Spleen (tissue), 11 donors: ENCODE data around the gene KIF19. TPM values are rescaled to one million over a fixed set of nuclear protein-coding genes. Genes with fewer than 3 reads are reported as not detected.

Source experiments
- DNase-seq: peaks from one replicate; pipeline ENCODE4 v3.0.0-alpha.2; 2020
- H3K27ac ChIP-seq, 8 donors: fragments of 200-600 bp; sonication (generic) in 7 of 8; 1 replicate in 4 of 8; 2 replicates in 4 of 8; pipeline versions ENCODE4 v1.5.0 to v1.8.0; 2016 to 2021; ENCODE audit warnings: inconsistent platforms in 4 of 8, mild to moderate bottlenecking in 4 of 8, moderate library complexity in 1 of 8
- H3K27me3 ChIP-seq, 7 donors: fragments of 200-600 bp; sonication (generic) in 6 of 7; replicated peaks in 1 of 7; 1 replicate in 4 of 7; 2 replicates in 3 of 7; pipeline versions ENCODE4 v1.5.0 to v1.8.0; 2016 to 2021; ENCODE audit warnings: inconsistent platforms in 3 of 7, mild to moderate bottlenecking in 1 of 7
- H3K36me3 ChIP-seq, 6 donors: fragments of 200-600 bp; sonication (generic) in 5 of 6; 1 replicate in 4 of 6; 2 replicates in 2 of 6; pipeline versions ENCODE4 v1.5.0 to v1.8.0; 2016 to 2021; ENCODE audit warnings: inconsistent platforms in 2 of 6
- H3K4me1 ChIP-seq, 6 donors: fragments of 200-600 bp; sonication (generic) in 5 of 6; 1 replicate in 3 of 6; 2 replicates in 3 of 6; pipeline versions ENCODE4 v1.5.0 to v1.8.0; 2016 to 2021; ENCODE audit warnings: inconsistent platforms in 3 of 6
- H3K4me3 ChIP-seq, 8 donors: fragments of 200-600 bp; sonication (generic) in 7 of 8; 1 replicate in 4 of 8; 2 replicates in 4 of 8; pipeline versions ENCODE4 v1.5.0 to v1.8.0; 2016 to 2021; ENCODE audit warnings: inconsistent platforms in 4 of 8, mild to moderate bottlenecking in 4 of 8, moderate library complexity in 2 of 8
- H3K9me3 ChIP-seq, 8 donors: fragments of 200-600 bp; sonication (generic) in 7 of 8; 1 replicate in 4 of 8; 2 replicates in 4 of 8; pipeline versions ENCODE4 v1.5.0 to v1.8.0; 2016 to 2021; ENCODE audit warnings: inconsistent platforms in 4 of 8
- POLR2A ChIP-seq, 3 donors: fragments of 450-650 bp; IDR thresholded peaks; one replicate each; pipeline ENCODE4 v1.5.1; 2017; ENCODE audit warnings: antibody characterized with exemption in 3 of 3, mild to moderate bottlenecking in 1 of 3
- POLR2AphosphoS5 ChIP-seq, 3 donors: sonication (generic); formaldehyde crosslinking; IDR thresholded peaks; one replicate each; pipeline ENCODE4 v1.5.1; 2017; ENCODE audit warnings: antibody characterized with exemption in 3 of 3
- WGBS, 5 donors: extraction: QIAGEN DNeasy Blood & Tissue Kit in 3 of 5; methylation state at CpG; one replicate each; pipeline versions ENCODE4 v1.1.5 to v1.1.7; 2013 to 2018; 5-methylcytosine and 5-hydroxymethylcytosine counted together
- intact Hi-C: fragments of 100-400 bp; cut with DNase I; formaldehyde crosslinking; loops from one replicate; pipeline ENCODE4 v1.15.0; 2023; ENCODE audit warnings: low total_unique reads
- polyA plus RNA-seq, 3 donors: library from polyadenylated mRNA; stranded (reverse); fragments of 200-250 nt; gene quantifications; one replicate each; pipeline ENCODE4 v1.2.1, GENCODE V29; 2013
- total RNA-seq, 7 donors: library from RNA; depleted of rRNA in 3 of 7; stranded (reverse); fragments of >200 nt in 3 of 7; fragmentation: NEBNext Ultra II Directional in 4 of 7; extraction: Animal tissue kit (Norgen Biotek cat#: 25700) in 4 of 7; gene quantifications; one replicate each; pipeline versions ENCODE4 v1.1.0 to v1.2.1, GENCODE V29; 2016 to 2021
- TF ChIP-seq, protein P1 (sequence below), 11 experiments: fragments of 200-600 bp in 7 of 11; fragments of 450-650 bp in 4 of 11; sonication (generic) in 4 of 11; IDR thresholded peaks in 8 of 11; conservative IDR thresholded peaks in 3 of 11; 1 replicate in 7 of 11; 2 replicates in 4 of 11; pipeline versions ENCODE4 v1.4.0 to v1.8.0; 2016 to 2021; ENCODE audit warnings: antibody characterized with exemption in 11 of 11, inconsistent platforms in 4 of 11, mild to moderate bottlenecking in 1 of 11
- donor health status: healthy with polysubstance abuse.
- donor health status: DM: no; HTN: no; CAD: no; lungs with moderate emphysema.
- donor health status: DM: no; HTN: no; CAD: no.
- donor health status: Bipolar disorder and iron deficiency.
- donor health status: healthy.
- donor health status: DM: no; HTN: no; CAD: no.
- donor health status: DM: yes; HTN: yes; CAD: no.

KIF19 gene
- total and polyA plus RNA-seq, 10 donors = 5.7 to 48.2 (median 22.6) TPM

DNA sequence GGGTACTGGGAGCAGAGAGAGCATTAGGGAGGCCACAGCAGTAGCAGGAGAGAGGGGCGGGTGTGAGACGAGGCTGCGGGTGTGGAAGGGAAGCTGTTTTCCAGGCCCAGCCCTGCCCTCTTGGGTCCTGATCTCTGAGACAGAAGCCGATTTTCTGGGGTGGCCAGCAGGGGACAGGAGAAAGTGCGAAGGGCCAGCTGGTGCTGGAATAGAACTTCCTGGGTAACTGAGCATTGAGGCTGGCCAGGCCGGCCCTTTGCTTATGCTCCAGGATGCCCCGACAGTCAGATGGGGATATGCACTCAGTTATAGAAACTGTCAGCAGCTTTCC, 34.8 kb downstream of the KIF19 start:
- Histone ChIP-seq H3K36me3 (no peaks in the 10 kb centered on the region), H3K27ac (no peak overlapping the region), H3K4me3 (no peak overlapping the region), H3K9me3 (no peaks in the 10 kb centered on the region), H3K4me1 (peaks cover 6 to 35% (median 25%) of the 10 kb centered on the region in 6 donors), H3K27me3 (peaks cover 6 to 74% (median 32%) of the 10 kb centered on the region in 7 donors)
- DNase-seq = no peak
- intact Hi-C loops = loop anchor here (10.0 kb wide), 1 partner anchor 146 kb away; the partner anchor contains the start of gene TTYH2
- 67 to 72% (median 71%) methylated on average over 7 of the region's 7 CpGs for WGBS, 5 donors
- no peak for TF ChIP-seq POLR2A (IDR thresholded peaks at IDR 0.05)

DNA sequence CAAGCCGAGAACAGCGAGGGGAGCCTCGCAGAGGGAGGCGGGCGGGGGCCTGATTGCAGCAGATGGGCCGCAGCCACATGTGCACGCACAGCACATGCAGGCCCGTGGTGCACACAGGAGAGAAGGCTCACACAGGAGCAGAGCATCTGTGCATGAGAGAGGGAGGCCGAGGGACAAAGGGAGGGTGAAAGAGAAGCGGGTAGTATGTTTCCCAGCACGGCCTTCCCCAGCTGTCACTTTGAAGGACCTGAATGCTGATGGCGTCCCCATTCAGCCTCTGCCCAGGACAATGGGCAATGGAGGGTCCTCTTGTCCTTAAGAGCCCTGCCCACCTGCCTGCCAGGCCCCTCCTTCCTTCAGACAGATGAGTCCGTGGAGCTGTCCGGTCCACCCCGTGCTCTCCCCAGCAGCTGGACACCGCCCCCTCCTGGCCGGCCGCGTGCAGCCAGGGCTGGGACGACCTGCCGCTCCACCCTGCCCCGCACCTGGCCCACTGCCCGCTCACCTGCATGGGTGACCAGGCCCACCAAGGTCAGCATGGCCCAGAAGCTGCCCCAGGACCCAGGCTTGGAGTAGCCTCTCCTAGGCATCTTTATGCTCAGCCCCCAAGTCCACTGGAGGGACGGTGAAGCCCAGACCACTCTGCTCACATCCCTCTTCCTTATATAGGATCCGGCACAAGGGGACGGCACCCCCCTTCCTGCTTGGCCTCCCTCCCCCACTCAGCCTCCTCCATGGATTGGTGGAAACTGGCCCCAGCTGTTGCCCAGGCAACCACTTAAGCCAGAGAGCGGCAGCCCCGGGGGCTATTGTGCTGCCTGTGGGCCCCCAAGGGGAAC, 35.4 kb downstream of the KIF19 start, which contains the start of gene BTBD17:
TSS of gene BTBD17 (minus strand) at position 639 of the 839 bp plus-strand sequence. CDS start at position 590, 49 bp downstream.
- TF ChIP-seq POLR2A (IDR thresholded peaks at IDR 0.05) = no peak
- TF ChIP-seq, protein P1, sequence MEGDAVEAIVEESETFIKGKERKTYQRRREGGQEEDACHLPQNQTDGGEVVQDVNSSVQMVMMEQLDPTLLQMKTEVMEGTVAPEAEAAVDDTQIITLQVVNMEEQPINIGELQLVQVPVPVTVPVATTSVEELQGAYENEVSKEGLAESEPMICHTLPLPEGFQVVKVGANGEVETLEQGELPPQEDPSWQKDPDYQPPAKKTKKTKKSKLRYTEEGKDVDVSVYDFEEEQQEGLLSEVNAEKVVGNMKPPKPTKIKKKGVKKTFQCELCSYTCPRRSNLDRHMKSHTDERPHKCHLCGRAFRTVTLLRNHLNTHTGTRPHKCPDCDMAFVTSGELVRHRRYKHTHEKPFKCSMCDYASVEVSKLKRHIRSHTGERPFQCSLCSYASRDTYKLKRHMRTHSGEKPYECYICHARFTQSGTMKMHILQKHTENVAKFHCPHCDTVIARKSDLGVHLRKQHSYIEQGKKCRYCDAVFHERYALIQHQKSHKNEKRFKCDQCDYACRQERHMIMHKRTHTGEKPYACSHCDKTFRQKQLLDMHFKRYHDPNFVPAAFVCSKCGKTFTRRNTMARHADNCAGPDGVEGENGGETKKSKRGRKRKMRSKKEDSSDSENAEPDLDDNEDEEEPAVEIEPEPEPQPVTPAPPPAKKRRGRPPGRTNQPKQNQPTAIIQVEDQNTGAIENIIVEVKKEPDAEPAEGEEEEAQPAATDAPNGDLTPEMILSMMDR (IDR thresholded peaks at IDR 0.05 in 8 of 11, conservative IDR thresholded peaks at IDR 0.05 in 3 of 11) = peak; percentile 22 to 82 (median 66)
- TF ChIP-seq POLR2AphosphoS5 (IDR thresholded peaks at IDR 0.05) = peak in 2 of 3 donors; percentile 29 to 45
- WGBS, 5 donors = 36 to 41% (median 38%) methylated on average over 26 to 28 of the region's 28 CpGs
- no peak within 1 kb of the TSS for H3K27ac ChIP-seq
- H3K36me3 ChIP-seq = no peaks in the 10 kb centered on the region
- peak; percentile 85 for DNase-seq
- peaks cover 6 to 30% (median 23%) of the 10 kb centered on the region in 6 donors for H3K4me1 ChIP-seq
- no peak within 1 kb of the TSS for H3K4me3 ChIP-seq
- H3K27me3 ChIP-seq = peaks cover 6 to 68% (median 26%) of the 10 kb centered on the region in 7 donors
- intact Hi-C loops = loop anchor here (10.0 kb wide), 1 partner anchor 147 kb away; the partner anchor contains the start of gene TTYH2
- no peaks in the 10 kb centered on the region for H3K9me3 ChIP-seq

DNA sequence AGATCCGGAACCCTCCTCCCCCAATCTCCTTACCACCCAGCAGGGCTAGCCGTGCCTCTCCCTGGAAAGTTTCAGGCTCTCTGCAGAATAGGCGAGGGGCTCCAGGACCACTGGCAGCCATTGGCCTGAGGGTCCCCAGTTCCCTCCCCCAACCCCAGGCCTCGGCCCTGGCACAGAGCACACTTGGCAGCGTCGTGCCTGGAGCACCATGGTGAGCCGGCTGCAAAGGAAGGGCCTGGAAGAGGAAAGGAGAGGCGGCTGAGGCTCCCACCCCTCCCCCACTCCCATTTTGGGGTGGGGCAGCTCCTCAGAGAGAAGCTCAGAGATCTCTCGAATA, 36.0 kb downstream of the KIF19 start:
- intact Hi-C loops = loop anchor here (10.0 kb wide), 1 partner anchor 147 kb away; the partner anchor contains the start of gene TTYH2
- Histone ChIP-seq H3K27ac (no peak overlapping the region), H3K4me3 (no peak overlapping the region), H3K9me3 (no peaks in the 10 kb centered on the region), H3K4me1 (peaks cover 5 to 24% (median 17%) of the 10 kb centered on the region in 6 donors), H3K36me3 (no peaks in the 10 kb centered on the region), H3K27me3 (peaks cover 4 to 63% (median 20%) of the 10 kb centered on the region in 7 donors)
- 27 to 42% (median 39%) methylated on average over 6 to 9 of the region's 9 CpGs for WGBS, 5 donors
- DNase-seq = no peak
- TF ChIP-seq POLR2A (IDR thresholded peaks at IDR 0.05) = no peak
- TF ChIP-seq, protein P1 (IDR thresholded peaks at IDR 0.05 in 8 of 11, conservative IDR thresholded peaks at IDR 0.05 in 3 of 11) = no peak
- no peak for TF ChIP-seq POLR2AphosphoS5 (IDR thresholded peaks at IDR 0.05)

DNA sequence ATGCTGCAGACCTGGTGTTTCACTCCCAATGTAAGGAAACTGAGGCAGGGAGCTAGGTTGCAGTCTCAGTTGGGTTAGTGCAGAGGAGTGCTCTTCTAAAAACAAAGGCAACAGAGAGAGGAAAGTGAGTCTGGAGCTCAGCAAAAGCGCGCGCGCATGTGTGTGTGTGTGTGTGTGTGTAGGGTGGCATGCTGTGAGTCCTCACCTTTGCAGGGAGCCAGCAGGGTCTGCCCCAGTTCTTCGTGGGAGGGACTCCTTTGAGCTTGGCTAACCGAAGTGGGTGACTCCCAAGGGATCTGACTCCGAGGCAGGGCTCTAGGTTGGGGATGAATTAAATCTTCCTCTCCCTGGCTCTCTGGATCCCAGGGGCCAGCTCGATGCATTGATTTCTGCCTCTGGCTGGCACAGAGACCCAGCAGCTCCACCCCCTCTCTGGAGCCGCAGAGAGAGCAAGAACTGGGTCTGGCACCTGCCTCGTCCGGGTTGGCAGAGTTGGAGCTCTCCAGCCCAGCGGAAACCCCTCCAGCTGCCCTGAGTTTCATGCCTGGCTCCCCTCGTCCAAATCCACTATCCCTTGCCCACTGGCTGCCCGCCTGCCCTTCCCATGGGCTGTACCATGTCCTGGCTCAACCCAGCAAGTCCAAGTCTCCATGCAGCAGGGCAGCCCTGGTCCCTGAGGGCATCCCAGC, 36.9 kb downstream of the KIF19 start:
- peaks cover 0 to 16% (median 9%) of the 10 kb centered on the region in 6 donors for H3K4me1 ChIP-seq

More for the DNA sequence above, 36.9 kb downstream of the KIF19 start:
- Histone ChIP-seq H3K9me3 (no peaks in the 10 kb centered on the region), H3K36me3 (no peaks in the 10 kb centered on the region), H3K27ac (no peak overlapping the region), H3K27me3 (peaks cover 0 to 63% (median 11%) of the 10 kb centered on the region in 7 donors), H3K4me3 (no peak overlapping the region)
- 73 to 88% (median 81%) methylated on average over 12 to 14 of the region's 14 CpGs for WGBS, 5 donors
- DNase-seq = no peak
- TF ChIP-seq POLR2AphosphoS5 (IDR thresholded peaks at IDR 0.05) (no peak), POLR2A (IDR thresholded peaks at IDR 0.05) (no peak)
- TF ChIP-seq, protein P1 (IDR thresholded peaks at IDR 0.05 in 8 of 11, conservative IDR thresholded peaks at IDR 0.05 in 3 of 11) = no peak
- intact Hi-C loops = loop anchor here (10.0 kb wide), 1 partner anchor 148 kb away; the partner anchor contains the start of gene TTYH2
